ENCODE measurements around the gene PCDHB2. TPM values are rescaled to one million over a fixed set of nuclear protein-coding genes. Genes with fewer than 3 reads are reported as not detected.
"Not testable (repeated sequence)": the region's sequence is repeated elsewhere in the genome, so short reads cannot be mapped to it uniquely, and the experiment has no call there.

PCDHB2 gene
- total RNA-seq, 4 donors from 2014 or later: 0.53 to 2.3 (median 0.97) TPM

DNA sequence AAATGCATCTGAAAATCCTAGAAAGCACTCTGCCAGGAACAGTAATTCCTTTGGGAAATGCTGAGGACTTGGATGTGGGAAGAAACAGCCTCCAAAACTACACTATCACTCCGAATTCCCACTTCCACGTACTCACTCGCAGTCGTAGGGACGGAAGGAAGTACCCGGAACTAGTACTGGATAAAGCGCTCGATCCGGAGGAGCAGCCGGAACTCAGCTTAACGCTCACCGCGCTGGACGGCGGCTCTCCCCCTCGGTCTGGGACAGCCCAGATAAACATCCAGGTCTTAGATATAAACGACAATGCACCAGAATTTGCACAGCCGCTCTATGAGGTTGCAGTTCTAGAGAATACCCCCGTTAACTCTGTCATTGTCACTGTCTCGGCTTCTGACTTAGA is 6.6 kb downstream of the PCDHB2 start:
- Histone ChIP-seq H3K4me3 (peak overlapping the region in 3 of 4 donors; percentile 15 to 41 (median 20)), H3K36me3 (no peaks in the 10 kb centered on the region), H3K4me1 (no peaks in the 10 kb centered on the region), H3K9me3 (peaks cover 0 to 44% (median 33%) of the 10 kb centered on the region in 3 donors), H3K27me3 (peaks cover 0 to 18% (median 0%) of the 10 kb centered on the region in 4 donors), H3K27ac (no peak overlapping the region)
- 59 to 67% methylated on average over 14 to 19 of the region's 20 CpGs for WGBS, 2 donors
- no peak for TF ChIP-seq POLR2A (IDR thresholded peaks at IDR 0.05)
- TF ChIP-seq, protein P1, sequence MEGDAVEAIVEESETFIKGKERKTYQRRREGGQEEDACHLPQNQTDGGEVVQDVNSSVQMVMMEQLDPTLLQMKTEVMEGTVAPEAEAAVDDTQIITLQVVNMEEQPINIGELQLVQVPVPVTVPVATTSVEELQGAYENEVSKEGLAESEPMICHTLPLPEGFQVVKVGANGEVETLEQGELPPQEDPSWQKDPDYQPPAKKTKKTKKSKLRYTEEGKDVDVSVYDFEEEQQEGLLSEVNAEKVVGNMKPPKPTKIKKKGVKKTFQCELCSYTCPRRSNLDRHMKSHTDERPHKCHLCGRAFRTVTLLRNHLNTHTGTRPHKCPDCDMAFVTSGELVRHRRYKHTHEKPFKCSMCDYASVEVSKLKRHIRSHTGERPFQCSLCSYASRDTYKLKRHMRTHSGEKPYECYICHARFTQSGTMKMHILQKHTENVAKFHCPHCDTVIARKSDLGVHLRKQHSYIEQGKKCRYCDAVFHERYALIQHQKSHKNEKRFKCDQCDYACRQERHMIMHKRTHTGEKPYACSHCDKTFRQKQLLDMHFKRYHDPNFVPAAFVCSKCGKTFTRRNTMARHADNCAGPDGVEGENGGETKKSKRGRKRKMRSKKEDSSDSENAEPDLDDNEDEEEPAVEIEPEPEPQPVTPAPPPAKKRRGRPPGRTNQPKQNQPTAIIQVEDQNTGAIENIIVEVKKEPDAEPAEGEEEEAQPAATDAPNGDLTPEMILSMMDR (IDR thresholded peaks at IDR 0.05): no peak
- intact Hi-C loops (cut with DNase I): no loop called here
- DNase-seq: no peak

DNA sequence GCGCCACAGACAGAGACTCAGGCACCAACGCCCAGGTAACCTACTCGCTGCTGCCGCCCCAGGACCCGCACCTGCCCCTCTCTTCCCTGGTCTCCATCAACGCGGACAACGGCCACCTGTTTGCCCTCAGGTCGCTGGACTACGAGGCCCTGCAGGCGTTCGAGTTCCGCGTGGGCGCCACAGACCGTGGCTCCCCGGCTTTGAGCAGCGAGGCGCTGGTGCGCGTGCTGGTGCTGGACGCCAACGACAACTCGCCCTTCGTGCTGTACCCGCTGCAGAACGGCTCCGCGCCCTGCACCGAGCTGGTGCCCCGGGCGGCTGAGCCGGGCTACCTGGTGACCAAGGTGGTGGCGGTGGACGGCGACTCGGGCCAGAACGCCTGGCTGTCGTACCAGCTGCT is 7.7 kb downstream of the PCDHB2 start:
- Histone ChIP-seq H3K9me3 (peaks cover 0 to 37% (median 34%) of the 10 kb centered on the region in 3 donors), H3K27me3 (peaks cover 0 to 18% (median 0%) of the 10 kb centered on the region in 4 donors)
- H3K27ac ChIP-seq; H3K4me1 ChIP-seq; intact Hi-C loops (cut with DNase I); DNase-seq; H3K4me3 ChIP-seq; H3K36me3 ChIP-seq: not testable (repeated sequence)
- WGBS, 2 donors: 60% methylated on average over 1 of the region's 39 CpGs; no CpG with 5 or more reads in 1 of the 2 donors

DNA sequence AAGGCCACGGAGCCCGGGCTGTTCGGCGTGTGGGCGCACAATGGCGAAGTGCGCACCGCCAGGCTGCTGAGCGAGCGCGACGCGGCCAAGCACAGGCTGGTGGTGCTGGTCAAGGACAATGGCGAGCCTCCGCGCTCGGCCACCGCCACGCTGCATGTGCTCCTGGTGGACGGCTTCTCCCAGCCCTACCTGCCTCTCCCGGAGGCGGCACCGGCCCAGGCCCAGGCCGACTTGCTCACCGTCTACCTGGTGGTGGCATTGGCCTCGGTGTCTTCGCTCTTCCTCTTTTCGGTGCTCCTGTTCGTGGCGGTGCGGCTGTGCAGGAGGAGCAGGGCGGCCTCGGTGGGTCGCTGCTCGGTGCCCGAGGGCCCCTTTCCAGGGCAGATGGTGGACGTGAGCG is 8.1 kb downstream of the PCDHB2 start:
- H3K4me1 ChIP-seq; DNase-seq; H3K36me3 ChIP-seq; intact Hi-C loops (cut with DNase I); H3K4me3 ChIP-seq; H3K27ac ChIP-seq: not testable (repeated sequence)
- peaks cover 0 to 17% (median 0%) of the 10 kb centered on the region in 4 donors for H3K27me3 ChIP-seq
- no CpG with 5 or more reads among the region's 38 CpGs for WGBS, 2 donors
- peaks cover 0 to 37% (median 32%) of the 10 kb centered on the region in 3 donors for H3K9me3 ChIP-seq

GRCh38 chr5:141105350-141105749 is 10.9 kb downstream of the PCDHB2 start:
- no peak for TF ChIP-seq POLR2A (IDR thresholded peaks at IDR 0.05)
- TF ChIP-seq, protein P1 (IDR thresholded peaks at IDR 0.05): no peak
- H3K27ac ChIP-seq: no peak overlapping the region
- peaks cover 0 to 10% (median 0%) of the 10 kb centered on the region in 4 donors for H3K27me3 ChIP-seq
- no peak overlapping the region for H3K4me3 ChIP-seq
- H3K9me3 ChIP-seq: peaks cover 0 to 37% (median 19%) of the 10 kb centered on the region in 3 donors
- WGBS, 2 donors: 54 to 79% methylated on average over 2 of the region's 2 CpGs
- DNase-seq: no peak
- no peaks in the 10 kb centered on the region for H3K4me1 ChIP-seq
- intact Hi-C loops (cut with DNase I): no loop called here
- H3K36me3 ChIP-seq: no peaks in the 10 kb centered on the region

GRCh38 chr5:141119250-141119649 is 24.8 kb downstream of the PCDHB2 start:
- H3K36me3 ChIP-seq: no peaks in the 10 kb centered on the region
- peaks cover 0 to 41% (median 18%) of the 10 kb centered on the region in 3 donors for H3K9me3 ChIP-seq
- peaks cover 0 to 14% (median 0%) of the 10 kb centered on the region in 4 donors for H3K27me3 ChIP-seq
- H3K4me3 ChIP-seq: no peak overlapping the region
- no peak for DNase-seq
- 33 to 58% methylated on average over 2 of the region's 2 CpGs for WGBS, 2 donors
- TF ChIP-seq, protein P1 (IDR thresholded peaks at IDR 0.05): no peak
- TF ChIP-seq POLR2A (IDR thresholded peaks at IDR 0.05): no peak
- no peak overlapping the region for H3K27ac ChIP-seq
- H3K4me1 ChIP-seq: no peaks in the 10 kb centered on the region
- intact Hi-C loops (cut with DNase I): no loop called here

DNA sequence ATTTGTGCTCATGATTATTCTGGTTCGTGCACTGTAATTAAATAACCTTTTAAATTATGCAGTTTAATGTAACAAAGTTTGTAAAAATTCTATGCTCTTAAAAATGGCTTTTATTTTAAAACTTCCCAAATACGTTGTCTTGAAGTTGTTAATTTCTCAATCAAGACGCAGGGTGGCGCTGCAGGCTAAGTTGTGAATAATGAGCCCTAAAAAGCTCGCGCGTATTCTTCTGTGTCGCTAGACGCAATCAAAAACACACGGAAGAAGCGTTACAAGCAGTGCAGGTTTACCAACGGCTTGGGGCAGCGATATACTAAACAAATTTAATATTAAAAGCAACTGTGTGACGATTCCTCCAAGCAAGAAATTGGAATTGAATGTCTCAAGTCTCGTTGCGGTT is 27.1 kb downstream of the PCDHB2 start, which contains the start of gene PCDHB4:
Gene PCDHB4, plus strand, starts transcription at position 256 of the 400 bp plus-strand sequence. CDS start 181 bp downstream, outside the sequence.
- intact Hi-C loops (cut with DNase I): no loop called here
- Histone ChIP-seq H3K27me3 (peaks cover 0 to 14% (median 0%) of the 10 kb centered on the region in 4 donors), H3K36me3 (no peaks in the 10 kb centered on the region), H3K4me3 (peak within 1 kb of the TSS in 3 of 4 donors; percentile 13 to 47 (median 31)), H3K27ac (no peak within 1 kb of the TSS), H3K9me3 (peaks cover 0 to 41% (median 12%) of the 10 kb centered on the region in 3 donors), H3K4me1 (no peaks in the 10 kb centered on the region)
- DNase-seq: no peak
- TF ChIP-seq, protein P1 (IDR thresholded peaks at IDR 0.05): no peak
- TF ChIP-seq POLR2A (IDR thresholded peaks at IDR 0.05): no peak
- WGBS, 2 donors: 18 to 37% methylated on average over 13 to 16 of the region's 16 CpGs
